Neural progenitor cell (in vitro differentiated cells): ENCODE results near the gene GASK1B. TPM values are rescaled to one million over a fixed set of nuclear protein-coding genes. Genes with fewer than 3 reads are reported as not detected.
A peak's percentile ranks its signal among the peaks of the same experiment; 100 is the strongest.

Experiments
- DNase-seq: peaks from one replicate; pipeline ENCODE4 v3.0.0-alpha.2; 2016; ENCODE audit warnings: low spot score
- H2AFZ ChIP-seq: fragments of 200-600 bp; sonication (generic); replicated peaks from 2 replicates; pipeline ENCODE4 v1.6.1; 2016; ENCODE audit warnings: antibody characterized with exemption
- H3F3A ChIP-seq: fragments of 200-600 bp; sonication (generic); 2 replicates; pipeline ENCODE4 v1.6.1; 2016; ENCODE audit warnings: antibody characterized with exemption, low read depth
- H3K27ac ChIP-seq: fragments of 200-600 bp; sonication (generic); 2 replicates; pipeline ENCODE4 v1.5.1; 2016; ENCODE audit warnings: mild to moderate bottlenecking
- H3K27me3 ChIP-seq: fragments of 200-600 bp; sonication (generic); 2 replicates; pipeline ENCODE4 v1.6.1; 2016; ENCODE audit warnings: mild to moderate bottlenecking, moderate library complexity
- H3K36me3 ChIP-seq: fragments of 200-600 bp; sonication (generic); 2 replicates; pipeline ENCODE4 v1.5.1; 2016
- H3K4me1 ChIP-seq: fragments of 200-600 bp; sonication (generic); 2 replicates; pipeline ENCODE4 v1.6.1; 2016; ENCODE audit warnings: mixed run types
- H3K4me2 ChIP-seq: fragments of 200-600 bp; sonication (generic); 2 replicates; pipeline ENCODE4 v1.6.1; 2016
- H3K4me3 ChIP-seq: fragments of 200-600 bp; sonication (generic); 2 replicates; pipeline ENCODE4 v1.5.1; 2016
- H3K79me2 ChIP-seq: fragments of 200-600 bp; sonication (generic); 2 replicates; pipeline ENCODE4 v1.6.1; 2016; ENCODE audit warnings: low read depth
- H3K9ac ChIP-seq: fragments of 200-600 bp; sonication (generic); 2 replicates; pipeline ENCODE4 v1.6.1; 2016
- H3K9me3 ChIP-seq: fragments of 200-600 bp; sonication (generic); 2 replicates; pipeline ENCODE4 v1.5.1; 2016; ENCODE audit warnings: low read depth
- H4K20me1 ChIP-seq: fragments of 200-600 bp; sonication (generic); 2 replicates; pipeline ENCODE4 v1.6.1; 2016; ENCODE audit warnings: low read depth
- H3K27ac Mint-ChIP-seq: 3 replicates; pipeline ENCODE4 v1.8.0; 2021; ENCODE audit warnings: mixed read lengths
- H3K27me3 Mint-ChIP-seq: 2 replicates; pipeline ENCODE4 v1.8.0; 2022; ENCODE audit warnings: low read depth, mild to moderate bottlenecking, inconsistent platforms, moderate library complexity, mixed read lengths; ENCODE audit not compliant: insufficient read depth
- H3K36me3 Mint-ChIP-seq: 3 replicates; pipeline ENCODE4 v1.8.0; 2021; ENCODE audit warnings: mixed read lengths
- H3K4me1 Mint-ChIP-seq: 3 replicates; pipeline ENCODE4 v1.8.0; 2021; ENCODE audit warnings: mixed read lengths
- H3K4me3 Mint-ChIP-seq: 3 replicates; pipeline ENCODE4 v1.8.0; 2021; ENCODE audit warnings: mild to moderate bottlenecking, moderate library complexity, mixed read lengths
- H3K9me3 Mint-ChIP-seq: 3 replicates; pipeline ENCODE4 v1.8.0; 2020; ENCODE audit warnings: mixed read lengths
- EZH2 ChIP-seq: fragments of 200-600 bp; sonication (generic); IDR thresholded peaks from 2 replicates; pipeline ENCODE4 v1.6.1; 2017; ENCODE audit warnings: antibody characterized with exemption, mild to moderate bottlenecking, moderate library complexity
- EZH2phosphoT487 ChIP-seq: fragments of 200-600 bp; sonication (generic); IDR thresholded peaks from 2 replicates; pipeline ENCODE4 v1.6.1; 2017; ENCODE audit warnings: antibody characterized with exemption
- total RNA-seq: library from RNA; depleted of rRNA; stranded (reverse); fragments of >200 nt; gene quantifications from 2 replicates; pipeline ENCODE4 v1.2.3, GENCODE V29; 2015; ENCODE audit warnings: low replicate concordance
- TF ChIP-seq, protein P1 (sequence below): fragments of 200-600 bp; sonication (generic); IDR thresholded peaks from 2 replicates; pipeline ENCODE4 v1.5.1; 2017; ENCODE audit warnings: antibody characterized with exemption, mild to moderate bottlenecking

GASK1B gene
- total RNA-seq, 1 donor from 2014 or later: not detected

DNA sequence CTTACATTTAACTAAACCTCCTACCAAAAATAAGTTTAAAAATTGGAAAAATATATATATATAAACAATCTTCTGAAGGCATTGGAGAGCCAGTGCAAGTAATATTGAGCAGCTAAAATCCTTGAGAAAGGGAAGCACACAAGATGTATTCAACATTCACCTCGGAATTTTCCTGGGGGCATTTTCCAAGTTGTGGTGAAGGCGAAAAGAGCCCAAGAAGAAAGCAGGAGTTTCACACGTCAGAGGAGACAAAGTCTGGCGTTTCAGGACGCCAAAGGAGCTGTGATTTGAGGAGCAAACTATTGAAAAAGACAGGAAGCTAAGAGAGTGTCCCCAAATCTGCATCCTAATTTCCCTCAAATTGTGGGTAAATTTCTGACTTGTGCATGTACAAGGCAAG, 9.1 kb upstream of the GASK1B start:
- Histone ChIP-seq H2AFZ (peak overlapping the region; percentile 61), H3K79me2 (no peaks in the 10 kb centered on the region), H3K36me3 (no peaks in the 10 kb centered on the region), H3K9ac (no peak overlapping the region), H3K4me1 (no peaks in the 10 kb centered on the region), H3K27ac (no peak overlapping the region), H4K20me1 (no peaks in the 10 kb centered on the region), H3F3A (no peaks in the 10 kb centered on the region), H3K4me3 (no peak overlapping the region), H3K27me3 (no peaks in the 10 kb centered on the region), H3K9me3 (no peaks in the 10 kb centered on the region), H3K4me2 (no peak overlapping the region)
- no peaks in the 10 kb centered on the region for H3K36me3 Mint-ChIP-seq
- no peak overlapping the region for H3K4me3 Mint-ChIP-seq
- no peaks in the 10 kb centered on the region for H3K9me3 Mint-ChIP-seq
- H3K4me1 Mint-ChIP-seq: no peaks in the 10 kb centered on the region
- TF ChIP-seq EZH2phosphoT487 (no peak), EZH2 (no peak)
- TF ChIP-seq, protein P1, sequence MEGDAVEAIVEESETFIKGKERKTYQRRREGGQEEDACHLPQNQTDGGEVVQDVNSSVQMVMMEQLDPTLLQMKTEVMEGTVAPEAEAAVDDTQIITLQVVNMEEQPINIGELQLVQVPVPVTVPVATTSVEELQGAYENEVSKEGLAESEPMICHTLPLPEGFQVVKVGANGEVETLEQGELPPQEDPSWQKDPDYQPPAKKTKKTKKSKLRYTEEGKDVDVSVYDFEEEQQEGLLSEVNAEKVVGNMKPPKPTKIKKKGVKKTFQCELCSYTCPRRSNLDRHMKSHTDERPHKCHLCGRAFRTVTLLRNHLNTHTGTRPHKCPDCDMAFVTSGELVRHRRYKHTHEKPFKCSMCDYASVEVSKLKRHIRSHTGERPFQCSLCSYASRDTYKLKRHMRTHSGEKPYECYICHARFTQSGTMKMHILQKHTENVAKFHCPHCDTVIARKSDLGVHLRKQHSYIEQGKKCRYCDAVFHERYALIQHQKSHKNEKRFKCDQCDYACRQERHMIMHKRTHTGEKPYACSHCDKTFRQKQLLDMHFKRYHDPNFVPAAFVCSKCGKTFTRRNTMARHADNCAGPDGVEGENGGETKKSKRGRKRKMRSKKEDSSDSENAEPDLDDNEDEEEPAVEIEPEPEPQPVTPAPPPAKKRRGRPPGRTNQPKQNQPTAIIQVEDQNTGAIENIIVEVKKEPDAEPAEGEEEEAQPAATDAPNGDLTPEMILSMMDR: no peak
- H3K27ac Mint-ChIP-seq: no peak overlapping the region
- H3K27me3 Mint-ChIP-seq: no peaks in the 10 kb centered on the region
- DNase-seq: no peak

DNA sequence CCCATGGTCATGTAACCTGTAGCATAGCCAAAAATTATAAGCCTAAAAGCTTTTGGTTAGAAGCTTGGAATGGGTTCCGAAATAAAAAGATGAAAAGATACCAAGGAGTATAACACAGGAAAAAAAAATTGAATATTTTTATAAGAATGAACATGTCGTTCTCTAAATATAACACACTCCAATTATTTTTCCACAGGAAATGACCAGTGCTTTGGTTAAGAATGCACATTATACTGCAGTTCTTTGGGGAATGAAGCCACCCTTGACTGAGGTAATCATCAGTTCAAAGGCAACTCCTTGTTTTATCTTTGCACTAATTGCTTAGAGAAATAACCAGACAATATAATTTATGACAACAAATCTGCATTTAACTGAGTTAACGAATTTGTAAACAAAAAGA, 6.6 kb upstream of the GASK1B start:
- Histone ChIP-seq H3K4me2 (no peak overlapping the region), H3K27ac (no peak overlapping the region), H3K27me3 (no peaks in the 10 kb centered on the region), H3F3A (no peaks in the 10 kb centered on the region), H3K9me3 (no peaks in the 10 kb centered on the region), H4K20me1 (no peaks in the 10 kb centered on the region), H2AFZ (no peak overlapping the region), H3K4me1 (no peaks in the 10 kb centered on the region), H3K79me2 (no peaks in the 10 kb centered on the region), H3K9ac (no peak overlapping the region), H3K4me3 (no peak overlapping the region), H3K36me3 (no peaks in the 10 kb centered on the region)
- DNase-seq: no peak
- no peak overlapping the region for H3K4me3 Mint-ChIP-seq
- H3K27ac Mint-ChIP-seq: no peak overlapping the region
- no peaks in the 10 kb centered on the region for H3K4me1 Mint-ChIP-seq
- no peaks in the 10 kb centered on the region for H3K9me3 Mint-ChIP-seq
- no peaks in the 10 kb centered on the region for H3K36me3 Mint-ChIP-seq
- H3K27me3 Mint-ChIP-seq: peaks cover 2% of the 10 kb centered on the region
- no peak for TF ChIP-seq EZH2
- TF ChIP-seq, protein P1: no peak
- no peak for TF ChIP-seq EZH2phosphoT487

DNA sequence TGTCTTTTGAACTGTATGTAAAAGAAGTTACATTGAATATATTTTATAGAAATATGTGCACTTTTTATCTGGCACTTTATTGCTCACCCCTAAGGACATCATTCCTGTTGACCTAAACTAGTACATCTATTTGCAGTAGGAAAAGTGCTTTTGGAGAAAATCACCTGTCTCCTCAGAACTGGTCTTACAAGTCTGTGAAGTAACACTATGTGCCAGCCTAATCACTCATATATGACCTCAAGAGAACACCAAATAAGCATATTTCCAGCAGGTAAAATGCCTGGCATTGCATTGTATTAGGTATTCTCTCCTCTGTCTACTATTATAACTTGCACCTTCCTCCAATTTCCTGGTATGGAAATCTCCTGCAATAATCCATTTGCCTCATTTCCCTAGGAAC, 4.0 kb upstream of the GASK1B start:
- H3K36me3 ChIP-seq: no peaks in the 10 kb centered on the region
- no peaks in the 10 kb centered on the region for H3K9me3 ChIP-seq
- H3F3A ChIP-seq: no peaks in the 10 kb centered on the region
- H3K9ac ChIP-seq: no peak overlapping the region
- no peaks in the 10 kb centered on the region for H3K9me3 Mint-ChIP-seq
- no peak overlapping the region for H3K27ac Mint-ChIP-seq
- peaks cover 2% of the 10 kb centered on the region for H3K27me3 Mint-ChIP-seq
- H3K4me1 ChIP-seq: no peaks in the 10 kb centered on the region
- H4K20me1 ChIP-seq: no peaks in the 10 kb centered on the region
- peaks cover 9% of the 10 kb centered on the region for H3K4me1 Mint-ChIP-seq
- H3K27ac ChIP-seq: no peak overlapping the region
- H3K79me2 ChIP-seq: no peaks in the 10 kb centered on the region
- H2AFZ ChIP-seq: no peak overlapping the region
- H3K27me3 ChIP-seq: no peaks in the 10 kb centered on the region
- no peak overlapping the region for H3K4me3 ChIP-seq
- H3K4me2 ChIP-seq: no peak overlapping the region
- no peaks in the 10 kb centered on the region for H3K36me3 Mint-ChIP-seq
- no peak overlapping the region for H3K4me3 Mint-ChIP-seq
- TF ChIP-seq EZH2phosphoT487: no peak
- TF ChIP-seq, protein P1: no peak
- no peak for TF ChIP-seq EZH2
- DNase-seq: no peak

DNA sequence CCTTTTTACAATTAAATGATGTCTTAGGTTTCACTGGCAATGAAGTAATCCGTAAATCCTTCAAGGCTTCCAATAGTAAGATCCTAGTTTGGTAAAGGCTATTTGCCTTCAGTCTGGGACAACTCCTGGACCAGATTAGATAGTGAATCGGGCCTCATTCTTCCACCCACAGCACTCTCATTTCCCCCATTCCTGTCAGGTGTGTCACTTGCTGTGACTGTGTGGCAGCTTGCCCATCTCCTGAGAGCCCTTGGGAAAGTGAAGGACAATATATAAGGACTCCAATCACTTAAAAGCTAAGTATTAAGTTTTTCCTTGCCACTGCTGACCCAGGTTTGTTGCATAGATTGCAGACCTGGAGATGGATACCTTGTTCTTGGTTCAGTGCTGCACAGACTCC, 3.3 kb upstream of the GASK1B start:
- Mint-ChIP-seq H3K27me3 (peaks cover 2% of the 10 kb centered on the region), H3K4me1 (peaks cover 9% of the 10 kb centered on the region), H3K36me3 (no peaks in the 10 kb centered on the region), H3K9me3 (no peaks in the 10 kb centered on the region), H3K4me3 (no peak overlapping the region), H3K27ac (no peak overlapping the region)
- H4K20me1 ChIP-seq: no peaks in the 10 kb centered on the region
- no peak for DNase-seq
- no peak overlapping the region for H3K27ac ChIP-seq
- H3K9ac ChIP-seq: no peak overlapping the region
- H3K79me2 ChIP-seq: no peaks in the 10 kb centered on the region
- H3K27me3 ChIP-seq: no peaks in the 10 kb centered on the region
- H3K4me3 ChIP-seq: no peak overlapping the region
- H3K4me2 ChIP-seq: no peak overlapping the region
- no peaks in the 10 kb centered on the region for H3K36me3 ChIP-seq
- H3K9me3 ChIP-seq: no peaks in the 10 kb centered on the region
- H3K4me1 ChIP-seq: no peaks in the 10 kb centered on the region
- TF ChIP-seq EZH2phosphoT487: no peak
- TF ChIP-seq EZH2: no peak
- TF ChIP-seq, protein P1: no peak
- no peaks in the 10 kb centered on the region for H3F3A ChIP-seq
- H2AFZ ChIP-seq: no peak overlapping the region
